Measurements from ENCODE around the gene DYNC1H1. TPM values are rescaled to one million over a fixed set of nuclear protein-coding genes. Genes with fewer than 3 reads are reported as not detected.
A peak's percentile ranks its signal among the peaks of the same experiment; 100 is the strongest.

The DYNC1H1 gene
- 432 TPM for total RNA-seq
- long read RNA-seq, full-length matches to known transcripts: 6 of 208 reads
- long read RNA-seq, partial matches to known transcripts: 184 of 208 reads
- long read RNA-seq, other reads (novel, unspliced or antisense): 18 of 208 reads

DNA sequence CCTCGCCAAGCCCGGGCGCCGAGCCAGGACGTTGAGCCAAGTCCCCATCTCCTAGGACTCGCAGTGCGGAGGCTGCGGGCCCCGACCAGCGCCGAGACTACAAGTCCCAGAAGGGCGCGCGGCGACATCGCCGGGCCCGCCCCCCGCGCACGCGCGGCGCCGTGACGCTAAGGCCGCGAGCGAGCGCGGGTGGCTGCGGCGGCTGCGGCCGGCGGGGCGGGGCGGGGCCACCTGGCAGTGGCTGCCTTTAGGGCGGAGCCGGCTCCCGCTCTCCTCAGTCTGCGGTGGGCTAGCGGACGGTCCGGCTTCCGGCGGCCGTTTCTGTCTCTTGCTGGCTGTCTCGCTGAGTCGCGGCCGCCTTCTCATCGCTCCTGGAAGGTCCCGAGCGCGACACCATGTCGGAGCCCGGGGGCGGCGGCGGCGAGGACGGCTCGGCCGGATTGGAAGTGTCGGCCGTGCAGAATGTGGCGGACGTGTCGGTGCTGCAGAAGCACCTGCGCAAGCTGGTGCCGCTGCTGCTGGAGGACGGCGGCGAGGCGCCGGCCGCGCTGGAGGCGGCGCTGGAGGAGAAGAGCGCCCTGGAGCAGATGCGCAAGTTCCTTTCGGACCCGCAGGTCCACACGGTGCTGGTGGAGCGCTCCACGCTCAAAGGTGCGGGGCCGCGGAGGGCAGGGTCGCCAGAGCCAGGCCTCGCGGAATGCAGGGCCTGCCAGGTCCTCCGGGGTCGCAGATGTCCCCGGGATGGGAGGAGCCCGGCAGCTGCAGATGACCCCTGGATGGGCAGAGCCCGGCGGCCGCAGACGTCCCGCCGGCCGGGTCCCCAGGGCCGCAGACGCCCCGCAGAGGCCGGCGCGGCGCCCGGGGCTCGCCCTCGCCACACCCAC, at the start of gene DYNC1H1:
TSS of gene DYNC1H1 (plus strand) at position 277 of the 884 bp plus-strand sequence. CDS start at position 396, 119 bp downstream.
- ATAC-seq (peak; percentile 93), DNase-seq (peak; percentile 95)
- peak within 1 kb of the TSS; percentile 95 for H3K27ac ChIP-seq
- peaks cover 28% of the 10 kb centered on the region for H3K4me1 ChIP-seq
- peaks cover 5% of the 10 kb centered on the region for H3K36me3 ChIP-seq
- H3K9me3 ChIP-seq: no peaks in the 10 kb centered on the region
- H3K4me3 ChIP-seq: peak within 1 kb of the TSS; percentile 99
- intact Hi-C loops (cut with DNase I): loop anchor here (10.0 kb wide), 1 partner anchor 130 kb away; no protein-coding TSS in a partner anchor
- no peaks in the 10 kb centered on the region for H3K27me3 ChIP-seq
- no peak for TF ChIP-seq CTCF (IDR thresholded peaks at IDR 0.05)

GRCh38 chr14:101915871-101916815, 48.2 kb upstream of the DYNC1H1 start:
- peak; percentile 32 for ATAC-seq
- H3K9me3 ChIP-seq: no peaks in the 10 kb centered on the region
- no peak overlapping the region for H3K4me3 ChIP-seq
- DNase-seq: no peak
- intact Hi-C loops (cut with DNase I): no loop called here
- no peaks in the 10 kb centered on the region for H3K27me3 ChIP-seq
- TF ChIP-seq CTCF (IDR thresholded peaks at IDR 0.05): no peak
- peaks cover 55% of the 10 kb centered on the region for H3K36me3 ChIP-seq
- no peaks in the 10 kb centered on the region for H3K4me1 ChIP-seq
- no peak overlapping the region for H3K27ac ChIP-seq

DNA sequence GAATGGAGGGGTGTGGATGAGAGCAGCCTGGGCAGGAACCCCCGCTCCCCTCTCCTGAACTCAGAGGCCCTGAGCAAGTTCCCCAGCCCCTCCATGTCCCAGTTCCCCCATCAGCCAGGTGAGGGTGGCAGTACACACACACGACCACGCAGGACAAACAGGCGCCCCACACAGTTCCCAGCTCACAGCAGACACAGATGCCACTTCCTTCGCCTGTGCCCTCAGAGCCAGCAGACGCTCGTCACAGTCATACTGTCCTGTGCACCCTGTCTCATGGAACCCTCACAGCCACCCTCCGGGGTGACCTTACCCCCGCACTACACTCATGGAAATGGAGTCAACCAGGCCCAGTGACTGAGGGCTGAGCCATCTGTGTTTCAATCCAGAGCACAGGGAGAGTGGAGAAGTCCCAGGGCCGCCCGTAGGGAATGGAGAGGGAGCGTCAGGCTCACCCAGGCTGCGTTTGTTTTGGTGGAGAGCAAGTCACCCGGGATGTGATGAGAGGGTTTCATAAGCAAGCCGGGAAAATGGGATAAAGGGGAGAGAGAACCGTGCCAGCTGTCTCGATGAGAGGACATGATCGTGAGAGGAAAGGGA, 47.5 kb upstream of the DYNC1H1 start:
- DNase-seq: no peak
- Histone ChIP-seq H3K4me3 (no peak overlapping the region), H3K9me3 (no peaks in the 10 kb centered on the region), H3K4me1 (no peaks in the 10 kb centered on the region), H3K36me3 (peaks cover 55% of the 10 kb centered on the region), H3K27me3 (no peaks in the 10 kb centered on the region), H3K27ac (no peak overlapping the region)
- ATAC-seq: peak; percentile 24
- TF ChIP-seq CTCF (IDR thresholded peaks at IDR 0.05): no peak
- intact Hi-C loops (cut with DNase I): no loop called here

GRCh38 chr14:101917413-101918017, 46.9 kb upstream of the DYNC1H1 start:
- no peak overlapping the region for H3K27ac ChIP-seq
- peak; percentile 33 for ATAC-seq
- H3K36me3 ChIP-seq: peaks cover 53% of the 10 kb centered on the region

More at GRCh38 chr14:101917413-101918017, 46.9 kb upstream of the DYNC1H1 start:
- no peak for DNase-seq
- TF ChIP-seq CTCF (IDR thresholded peaks at IDR 0.05): no peak
- H3K9me3 ChIP-seq: no peaks in the 10 kb centered on the region
- H3K4me1 ChIP-seq: no peaks in the 10 kb centered on the region
- no peak overlapping the region for H3K4me3 ChIP-seq
- intact Hi-C loops (cut with DNase I): no loop called here
- no peaks in the 10 kb centered on the region for H3K27me3 ChIP-seq

Data from upper lobe of right lung (tissue), 1 donor.